Measurements from ENCODE around the gene TXNRD3. TPM values are rescaled to one million over a fixed set of nuclear protein-coding genes. Genes with fewer than 3 reads are reported as not detected.

TXNRD3 gene
- total RNA-seq, 1 experiment from 2014 or later: 7.8 TPM

DNA sequence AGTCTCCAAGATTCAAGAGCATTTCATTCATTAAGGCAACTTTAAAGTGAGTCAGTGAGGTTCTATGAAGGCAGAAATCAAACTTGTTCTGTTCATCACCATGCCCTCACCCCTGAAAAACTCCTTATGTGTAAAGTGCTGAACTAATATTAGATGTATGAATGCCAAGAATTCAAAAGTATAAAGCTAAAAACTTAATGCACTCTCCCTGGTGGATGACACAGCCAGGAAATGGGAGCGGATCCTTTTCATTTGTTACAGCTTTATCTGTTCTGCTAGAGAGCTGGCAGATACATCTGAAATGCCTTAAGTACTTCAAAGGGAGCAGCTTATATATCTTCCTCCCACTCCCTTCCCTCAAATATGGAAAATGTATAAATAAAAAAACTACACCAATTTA, 8.2 kb downstream of the TXNRD3 start:
- no peak overlapping the region for H3K9ac ChIP-seq (ENCODE audit: low read length)
- no peaks in the 10 kb centered on the region for H4K20me1 ChIP-seq (ENCODE audit: low read length)
- DNase-seq: no peak
- no peaks in the 10 kb centered on the region for H3K4me1 ChIP-seq (ENCODE audit: insufficient read depth, low read length)
- no peak overlapping the region for H3K4me2 ChIP-seq (ENCODE audit: low read length)
- BruUV-seq (replicated peaks): no TSS peak
- no peak overlapping the region for H3K4me3 ChIP-seq (ENCODE audit: low read length)
- H3K79me2 ChIP-seq (ENCODE audit: low read length): no peaks in the 10 kb centered on the region
- intact Hi-C loops (cut with micrococcal nuclease): no loop called here
- no peaks in the 10 kb centered on the region for H3F3A ChIP-seq (ENCODE audit: low read length, unreplicated experiment)
- TF ChIP-seq, protein P1, sequence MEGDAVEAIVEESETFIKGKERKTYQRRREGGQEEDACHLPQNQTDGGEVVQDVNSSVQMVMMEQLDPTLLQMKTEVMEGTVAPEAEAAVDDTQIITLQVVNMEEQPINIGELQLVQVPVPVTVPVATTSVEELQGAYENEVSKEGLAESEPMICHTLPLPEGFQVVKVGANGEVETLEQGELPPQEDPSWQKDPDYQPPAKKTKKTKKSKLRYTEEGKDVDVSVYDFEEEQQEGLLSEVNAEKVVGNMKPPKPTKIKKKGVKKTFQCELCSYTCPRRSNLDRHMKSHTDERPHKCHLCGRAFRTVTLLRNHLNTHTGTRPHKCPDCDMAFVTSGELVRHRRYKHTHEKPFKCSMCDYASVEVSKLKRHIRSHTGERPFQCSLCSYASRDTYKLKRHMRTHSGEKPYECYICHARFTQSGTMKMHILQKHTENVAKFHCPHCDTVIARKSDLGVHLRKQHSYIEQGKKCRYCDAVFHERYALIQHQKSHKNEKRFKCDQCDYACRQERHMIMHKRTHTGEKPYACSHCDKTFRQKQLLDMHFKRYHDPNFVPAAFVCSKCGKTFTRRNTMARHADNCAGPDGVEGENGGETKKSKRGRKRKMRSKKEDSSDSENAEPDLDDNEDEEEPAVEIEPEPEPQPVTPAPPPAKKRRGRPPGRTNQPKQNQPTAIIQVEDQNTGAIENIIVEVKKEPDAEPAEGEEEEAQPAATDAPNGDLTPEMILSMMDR (conservative IDR thresholded peaks at IDR 0.05; ENCODE audit: low read depth, low read length): no peak
- TF ChIP-seq EZH2 (IDR thresholded peaks at IDR 0.05; ENCODE audit: low read length, unreplicated experiment) (no peak), EZH2phosphoT487 (IDR thresholded peaks at IDR 0.05; ENCODE audit: borderline replicate concordance, low read length) (no peak)
- ChIA-PET CTCF (no interaction called here), POLR2A (ENCODE audit: unreplicated experiment) (no interaction called here)
- no peaks in the 10 kb centered on the region for H3K27me3 ChIP-seq (ENCODE audit: low read length)
- H3K9me2 ChIP-seq (replicated peaks; ENCODE audit: low read length): no peaks in the 10 kb centered on the region
- no peak overlapping the region for H2AFZ ChIP-seq (ENCODE audit: low read length)
- no peak for ATAC-seq
- no peak overlapping the region for H3K27ac ChIP-seq (ENCODE audit: low read length)
- H3K36me3 ChIP-seq (ENCODE audit: low read depth, low read length): no peaks in the 10 kb centered on the region
- H3K9me3 ChIP-seq (ENCODE audit: low read length): no peaks in the 10 kb centered on the region

GRCh38 chr3:126644615-126645014, 10.3 kb downstream of the TXNRD3 start:
- POLR2A ChIA-PET (ENCODE audit: unreplicated experiment): no interaction called here
- Histone ChIP-seq H3K4me2 (ENCODE audit: low read length) (no peak overlapping the region), H3K9ac (ENCODE audit: low read length) (no peak overlapping the region), H3K79me2 (ENCODE audit: low read length) (no peaks in the 10 kb centered on the region), H3K27me3 (ENCODE audit: low read length) (no peaks in the 10 kb centered on the region), H3K9me3 (ENCODE audit: low read length) (no peaks in the 10 kb centered on the region), H4K20me1 (ENCODE audit: low read length) (no peaks in the 10 kb centered on the region), H3K36me3 (ENCODE audit: low read depth, low read length) (no peaks in the 10 kb centered on the region), H3F3A (ENCODE audit: low read length, unreplicated experiment) (no peaks in the 10 kb centered on the region), H3K9me2 (replicated peaks; ENCODE audit: low read length) (no peaks in the 10 kb centered on the region), H2AFZ (ENCODE audit: low read length) (no peak overlapping the region), H3K27ac (ENCODE audit: low read length) (no peak overlapping the region), H3K4me1 (ENCODE audit: insufficient read depth, low read length) (no peaks in the 10 kb centered on the region), H3K4me3 (ENCODE audit: low read length) (no peak overlapping the region)
- ATAC-seq: no peak
- no peak for DNase-seq
- TF ChIP-seq, protein P1 (conservative IDR thresholded peaks at IDR 0.05; ENCODE audit: low read depth, low read length): no peak
- TF ChIP-seq EZH2phosphoT487 (IDR thresholded peaks at IDR 0.05; ENCODE audit: borderline replicate concordance, low read length): no peak
- no peak for TF ChIP-seq EZH2 (IDR thresholded peaks at IDR 0.05; ENCODE audit: low read length, unreplicated experiment)
- intact Hi-C loops (cut with micrococcal nuclease): no loop called here
- no TSS peak for BruUV-seq (replicated peaks)
- CTCF ChIA-PET: interaction anchor here (0.5 kb wide), 1 partner anchor 930 kb away, joined by 4 read pairs; no protein-coding TSS in a partner anchor

DNA sequence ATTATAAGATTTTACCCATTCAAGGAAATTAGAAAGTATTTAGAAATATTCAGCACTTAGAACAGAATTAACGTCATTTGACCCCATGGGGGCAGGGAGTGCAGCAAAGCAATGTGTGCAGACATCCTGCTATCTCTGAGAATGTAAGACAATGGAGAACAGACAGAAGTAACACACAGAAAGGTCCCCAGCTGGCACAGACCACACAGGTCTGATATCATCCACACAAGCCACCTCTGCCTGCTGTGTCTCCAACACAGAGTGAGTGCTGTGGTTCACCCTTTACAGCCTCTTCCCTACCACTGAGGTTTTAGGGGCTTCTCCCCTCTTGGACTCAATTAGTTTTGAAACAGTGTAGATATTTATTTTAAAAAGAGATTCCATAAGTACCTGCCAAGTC, 16.1 kb downstream of the TXNRD3 start:
- Histone ChIP-seq H2AFZ (ENCODE audit: low read length) (no peak overlapping the region), H3F3A (ENCODE audit: low read length, unreplicated experiment) (no peaks in the 10 kb centered on the region), H3K9ac (ENCODE audit: low read length) (no peak overlapping the region), H3K27ac (ENCODE audit: low read length) (no peak overlapping the region), H3K4me3 (ENCODE audit: low read length) (no peak overlapping the region), H3K4me2 (ENCODE audit: low read length) (no peak overlapping the region), H4K20me1 (ENCODE audit: low read length) (no peaks in the 10 kb centered on the region), H3K9me2 (replicated peaks; ENCODE audit: low read length) (no peaks in the 10 kb centered on the region), H3K9me3 (ENCODE audit: low read length) (no peaks in the 10 kb centered on the region), H3K36me3 (ENCODE audit: low read depth, low read length) (no peaks in the 10 kb centered on the region), H3K27me3 (ENCODE audit: low read length) (no peaks in the 10 kb centered on the region), H3K79me2 (ENCODE audit: low read length) (no peaks in the 10 kb centered on the region), H3K4me1 (ENCODE audit: insufficient read depth, low read length) (no peaks in the 10 kb centered on the region)
- intact Hi-C loops (cut with micrococcal nuclease): no loop called here
- TF ChIP-seq EZH2phosphoT487 (IDR thresholded peaks at IDR 0.05; ENCODE audit: borderline replicate concordance, low read length): no peak
- TF ChIP-seq, protein P1 (conservative IDR thresholded peaks at IDR 0.05; ENCODE audit: low read depth, low read length): no peak
- ChIA-PET CTCF (no interaction called here), POLR2A (ENCODE audit: unreplicated experiment) (no interaction called here)
- no TSS peak for BruUV-seq (replicated peaks)
- no peak for ATAC-seq
- DNase-seq: no peak

All from PC-3 (cell line).